VCaP (cell line): ENCODE data around the gene ACSL3.
"Not testable (repeated sequence)": the region's sequence is repeated elsewhere in the genome, so short reads cannot be mapped to it uniquely, and the experiment has no call there.

Experiments
- H3K27ac ChIP-seq: fragments of 450-650 bp; 2 replicates; pipeline ENCODE4 v1.5.1; 2017
- CTCF ChIP-seq: fragments of 450-650 bp; conservative IDR thresholded peaks from 2 replicates; pipeline ENCODE4 v1.5.1; 2017; ENCODE audit warnings: mild to moderate bottlenecking, moderate library complexity

Gene ACSL3

GRCh38 chr2:222982909-222983265, 122.1 kb downstream of the ACSL3 start:
- no peak overlapping the region for H3K27ac ChIP-seq

GRCh38 chr2:222984908-222985307, 124.1 kb downstream of the ACSL3 start:
- TF ChIP-seq CTCF: no peak
- no peak overlapping the region for H3K27ac ChIP-seq

More at GRCh38 chr2:222982909-222983265, 122.1 kb downstream of the ACSL3 start:
- TF ChIP-seq CTCF: no peak

- no peak overlapping the region for H3K27ac ChIP-seq
- no peak for TF ChIP-seq CTCF
These were observed 128.6 kb downstream of the ACSL3 start for GRCh38 chr2:222989431-222989830.

GRCh38 chr2:222990206-222990605, 129.4 kb downstream of the ACSL3 start:
- H3K27ac ChIP-seq: not testable (repeated sequence)

- no peak overlapping the region for H3K27ac ChIP-seq
- TF ChIP-seq CTCF: no peak
These were observed 131.3 kb downstream of the ACSL3 start for GRCh38 chr2:222992137-222992536.
